DMS114 treated with DMSO at 0.1 percent for 48 hours (cell line): Measurements from ENCODE around the gene GSE1.

ENCODE experiments used
- DNase-seq: peaks from one replicate; lab custom pipeline; 2025; ENCODE audit not compliant: unreplicated experiment; lab: John Stamatoyannopoulos, UW

GSE1 gene

GRCh38 chr16:85612801-85613603, at the start of gene GSE1:
TSS of gene GSE1 (plus strand) at chr16:85613322. CDS start at chr16:85613392, 70 bp downstream.
- peak; percentile 57 for DNase-seq

GRCh38 chr16:85563515-85564276, 49.4 kb upstream of the GSE1 start:
- no peak for DNase-seq

- no peak for DNase-seq
These were observed 48.7 kb upstream of the GSE1 start for GRCh38 chr16:85564277-85565051.

GRCh38 chr16:85565340-85565739, 47.8 kb upstream of the GSE1 start:
- DNase-seq = no peak

GRCh38 chr16:85565801-85566526, 47.2 kb upstream of the GSE1 start:
- no peak for DNase-seq

GRCh38 chr16:85566561-85567100, 46.5 kb upstream of the GSE1 start:
- DNase-seq = no peak

- no peak for DNase-seq
These were observed 45.8 kb upstream of the GSE1 start for GRCh38 chr16:85567101-85567866.

GRCh38 chr16:85567935-85568334, 45.2 kb upstream of the GSE1 start:
- DNase-seq = no peak

GRCh38 chr16:85568519-85568918, 44.6 kb upstream of the GSE1 start:
- DNase-seq = no peak

- no peak for DNase-seq
These were observed 44.0 kb upstream of the GSE1 start for GRCh38 chr16:85569039-85569614.

- no peak for DNase-seq
These were observed 43.4 kb upstream of the GSE1 start for GRCh38 chr16:85569615-85570212.

GRCh38 chr16:85570213-85570734, 42.8 kb upstream of the GSE1 start:
- no peak for DNase-seq

- DNase-seq = no peak
These were observed 42.2 kb upstream of the GSE1 start for GRCh38 chr16:85570735-85571562.

- DNase-seq = no peak
These were observed 41.6 kb upstream of the GSE1 start for GRCh38 chr16:85571563-85571812.

GRCh38 chr16:85571813-85572619, 41.1 kb upstream of the GSE1 start:
- no peak for DNase-seq

- no peak for DNase-seq
These were observed 40.0 kb upstream of the GSE1 start for GRCh38 chr16:85573045-85573695.
